Lung microvascular endothelial cell (primary cell): ENCODE data around the gene EGR2. TPM values are rescaled to one million over a fixed set of nuclear protein-coding genes. Genes with fewer than 3 reads are reported as not detected.
A peak's percentile ranks its signal among the peaks of the same experiment; 100 is the strongest.
"Not testable (repeated sequence)": the region's sequence is repeated elsewhere in the genome, so short reads cannot be mapped to it uniquely, and the experiment has no call there.

Experiments
- DNase-seq, 2 donors: peaks; one replicate each; pipeline versions ENCODE4 v3.0.0 to v3.0.0-alpha.2; 2010; ENCODE audit warnings: low read depth in 2 of 2
- total RNA-seq: library from RNA; depleted of rRNA; stranded (reverse); fragments of >200 nt; gene quantifications from 2 replicates; pipeline ENCODE4 v1.2.1, GENCODE V29; 2014

The EGR2 gene
- total RNA-seq, 1 donor from 2014 or later: 0.20 TPM

- DNase-seq: no peak
These were observed 20.4 kb downstream of the EGR2 start for GRCh38 chr10:62795762-62796161.

GRCh38 chr10:62795100-62795499, 21.1 kb downstream of the EGR2 start:
- no peak for DNase-seq

- no peak for DNase-seq
These were observed 21.9 kb downstream of the EGR2 start for GRCh38 chr10:62794306-62794705.

GRCh38 chr10:62792261-62792660, 23.9 kb downstream of the EGR2 start:
- no peak for DNase-seq

GRCh38 chr10:62790571-62790970, 25.6 kb downstream of the EGR2 start:
- no peak for DNase-seq

GRCh38 chr10:62790019-62790555, 26.1 kb downstream of the EGR2 start:
- no peak for DNase-seq

GRCh38 chr10:62788861-62789467, 27.2 kb downstream of the EGR2 start:
- peak in 1 of 2 donors; percentile 9 for DNase-seq

- DNase-seq: not testable (repeated sequence)
These were observed 27.9 kb downstream of the EGR2 start for GRCh38 chr10:62788285-62788684.

- DNase-seq: not testable (repeated sequence)
These were observed 31.6 kb downstream of the EGR2 start for GRCh38 chr10:62784537-62784936.

GRCh38 chr10:62779487-62780248, 36.5 kb downstream of the EGR2 start:
- DNase-seq: peak; percentile 8 to 47

- DNase-seq: no peak
These were observed 38.0 kb downstream of the EGR2 start for GRCh38 chr10:62778125-62778524.

- DNase-seq: no peak
These were observed 43.8 kb downstream of the EGR2 start for GRCh38 chr10:62772186-62772974.

- peak; percentile 5 to 6 for DNase-seq
These were observed 46.5 kb downstream of the EGR2 start for GRCh38 chr10:62769574-62770242.

GRCh38 chr10:62766386-62766785, 49.8 kb downstream of the EGR2 start:
- no peak for DNase-seq

- no peak for DNase-seq
These were observed 50.4 kb downstream of the EGR2 start for GRCh38 chr10:62765726-62766125.

- no peak for DNase-seq
These were observed 52.2 kb downstream of the EGR2 start for GRCh38 chr10:62764011-62764410.

- no peak for DNase-seq
These were observed 53.0 kb downstream of the EGR2 start for GRCh38 chr10:62763155-62763554.
